Uterus (tissue), 4 donors: ENCODE measurements around the gene TRIO. TPM values are rescaled to one million over a fixed set of nuclear protein-coding genes. Genes with fewer than 3 reads are reported as not detected.

Experiments
- DNase-seq, 2 donors: peaks; one replicate each; pipeline ENCODE4 v3.0.0-alpha.2; 2019 to 2020
- H3K27ac ChIP-seq, 2 donors: fragments of 200-600 bp; sonication (generic); 1 replicate in 1 of 2; 2 replicates in 1 of 2; pipeline ENCODE4 v1.5.1; 2016 to 2018
- H3K27me3 ChIP-seq, 2 donors: fragments of 200-600 bp; sonication (generic); one replicate each; pipeline ENCODE4 v1.5.1; 2018 to 2019; ENCODE audit warnings: control low read depth in 1 of 2
- H3K36me3 ChIP-seq, 2 donors: fragments of 200-600 bp; sonication (generic); one replicate each; pipeline ENCODE4 v1.5.1; 2019; ENCODE audit warnings: control low read depth in 1 of 2
- H3K4me1 ChIP-seq, 2 donors: fragments of 200-600 bp; sonication (generic); one replicate each; pipeline ENCODE4 v1.5.1; 2018 to 2019; ENCODE audit warnings: control low read depth in 1 of 2
- H3K4me3 ChIP-seq, 2 donors: fragments of 200-600 bp; sonication (generic); 1 replicate in 1 of 2; 2 replicates in 1 of 2; pipeline ENCODE4 v1.5.1; 2018 to 2019; ENCODE audit warnings: mild to moderate bottlenecking in 1 of 2
- H3K9me3 ChIP-seq, 2 donors: fragments of 200-600 bp; sonication (generic); one replicate each; pipeline ENCODE4 v1.5.1; 2019; ENCODE audit warnings: control low read depth in 1 of 2
- POLR2A ChIP-seq, 2 donors: fragments of 450-650 bp; IDR thresholded peaks; one replicate each; pipeline ENCODE4 v1.6.1; 2016; ENCODE audit warnings: antibody characterized with exemption in 2 of 2, mild to moderate bottlenecking in 1 of 2, moderate library complexity in 1 of 2
- intact Hi-C: fragments of 100-400 bp; cut with DNase I; formaldehyde crosslinking; loops from one replicate; pipeline ENCODE4 v1.15.1; 2023; ENCODE audit warnings: low total_unique reads
- total RNA-seq, 4 donors: library from RNA; depleted of rRNA in 3 of 4; stranded (reverse); fragments of >200 nt in 3 of 4; gene quantifications; one replicate each; pipeline versions ENCODE4 v1.1.0 to v1.2.4, GENCODE V29; 2014 to 2023
- TF ChIP-seq, protein P1 (sequence below), 4 experiments: fragments of 200-600 bp in 2 of 4; fragments of 450-650 bp in 2 of 4; sonication (generic) in 2 of 4; IDR thresholded peaks; one replicate each; pipeline ENCODE4 v1.5.1; 2016 to 2019; ENCODE audit warnings: antibody characterized with exemption in 4 of 4, mild to moderate bottlenecking in 2 of 4, moderate library complexity in 1 of 4
- donor health status: DM: yes; HTN: yes; CAD: no.

Gene TRIO
- total RNA-seq, 4 donors from 2014 or later: 93.5 to 234 (median 207) TPM

DNA sequence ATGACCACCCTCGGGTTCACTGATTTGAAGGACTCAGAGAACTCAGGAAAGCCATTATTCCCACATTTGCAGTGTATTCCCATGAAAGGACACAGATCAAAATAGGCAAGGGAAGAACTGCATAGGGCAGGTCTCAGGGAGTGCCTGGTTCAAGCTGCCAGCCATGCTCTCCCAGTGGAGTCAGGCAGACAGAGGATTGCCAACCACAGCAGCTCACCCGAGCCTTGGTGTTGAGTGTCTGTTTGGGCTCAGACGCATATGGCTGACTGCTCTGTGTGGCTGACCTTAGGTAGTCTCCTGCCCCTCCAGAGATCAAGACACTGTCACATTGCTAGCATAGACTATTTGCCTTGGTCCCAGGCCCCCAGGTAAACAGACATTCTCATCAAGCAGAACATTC is 322.6 kb downstream of the TRIO start:
- no peaks in the 10 kb centered on the region for H3K36me3 ChIP-seq
- H3K9me3 ChIP-seq: no peaks in the 10 kb centered on the region
- no peak overlapping the region for H3K4me3 ChIP-seq
- intact Hi-C loops: no loop called here
- H3K4me1 ChIP-seq: no peaks in the 10 kb centered on the region
- no peak for TF ChIP-seq POLR2A (IDR thresholded peaks at IDR 0.05)
- TF ChIP-seq, protein P1, sequence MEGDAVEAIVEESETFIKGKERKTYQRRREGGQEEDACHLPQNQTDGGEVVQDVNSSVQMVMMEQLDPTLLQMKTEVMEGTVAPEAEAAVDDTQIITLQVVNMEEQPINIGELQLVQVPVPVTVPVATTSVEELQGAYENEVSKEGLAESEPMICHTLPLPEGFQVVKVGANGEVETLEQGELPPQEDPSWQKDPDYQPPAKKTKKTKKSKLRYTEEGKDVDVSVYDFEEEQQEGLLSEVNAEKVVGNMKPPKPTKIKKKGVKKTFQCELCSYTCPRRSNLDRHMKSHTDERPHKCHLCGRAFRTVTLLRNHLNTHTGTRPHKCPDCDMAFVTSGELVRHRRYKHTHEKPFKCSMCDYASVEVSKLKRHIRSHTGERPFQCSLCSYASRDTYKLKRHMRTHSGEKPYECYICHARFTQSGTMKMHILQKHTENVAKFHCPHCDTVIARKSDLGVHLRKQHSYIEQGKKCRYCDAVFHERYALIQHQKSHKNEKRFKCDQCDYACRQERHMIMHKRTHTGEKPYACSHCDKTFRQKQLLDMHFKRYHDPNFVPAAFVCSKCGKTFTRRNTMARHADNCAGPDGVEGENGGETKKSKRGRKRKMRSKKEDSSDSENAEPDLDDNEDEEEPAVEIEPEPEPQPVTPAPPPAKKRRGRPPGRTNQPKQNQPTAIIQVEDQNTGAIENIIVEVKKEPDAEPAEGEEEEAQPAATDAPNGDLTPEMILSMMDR (IDR thresholded peaks at IDR 0.05): no peak
- no peak for DNase-seq
- H3K27ac ChIP-seq: no peak overlapping the region
- no peaks in the 10 kb centered on the region for H3K27me3 ChIP-seq

DNA sequence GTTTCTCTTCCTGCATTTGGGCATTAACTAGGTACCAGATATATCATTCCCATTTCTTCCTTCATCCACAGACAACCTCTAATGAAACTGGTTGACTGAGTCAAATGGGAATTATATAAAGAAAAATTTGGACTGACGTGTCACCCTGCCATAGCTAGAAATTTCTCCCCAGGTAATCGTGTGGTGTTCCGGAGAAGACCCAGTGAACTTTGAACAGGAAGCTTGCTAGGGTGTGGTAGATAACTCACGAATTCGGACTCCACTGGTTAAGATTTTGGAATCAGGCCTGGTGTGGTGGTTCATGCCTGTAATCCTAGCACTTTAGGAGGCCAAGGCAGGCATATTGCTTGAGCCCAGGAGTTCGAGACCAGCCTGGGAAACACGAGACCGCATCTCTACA is 324.1 kb downstream of the TRIO start:
- intact Hi-C loops: no loop called here
- H3K27ac ChIP-seq: no peak overlapping the region
- H3K4me1 ChIP-seq: no peaks in the 10 kb centered on the region
- no peak overlapping the region for H3K4me3 ChIP-seq
- H3K27me3 ChIP-seq: no peaks in the 10 kb centered on the region
- no peaks in the 10 kb centered on the region for H3K36me3 ChIP-seq
- TF ChIP-seq POLR2A (IDR thresholded peaks at IDR 0.05): no peak
- TF ChIP-seq, protein P1 (IDR thresholded peaks at IDR 0.05): no peak
- H3K9me3 ChIP-seq: no peaks in the 10 kb centered on the region
- no peak for DNase-seq

DNA sequence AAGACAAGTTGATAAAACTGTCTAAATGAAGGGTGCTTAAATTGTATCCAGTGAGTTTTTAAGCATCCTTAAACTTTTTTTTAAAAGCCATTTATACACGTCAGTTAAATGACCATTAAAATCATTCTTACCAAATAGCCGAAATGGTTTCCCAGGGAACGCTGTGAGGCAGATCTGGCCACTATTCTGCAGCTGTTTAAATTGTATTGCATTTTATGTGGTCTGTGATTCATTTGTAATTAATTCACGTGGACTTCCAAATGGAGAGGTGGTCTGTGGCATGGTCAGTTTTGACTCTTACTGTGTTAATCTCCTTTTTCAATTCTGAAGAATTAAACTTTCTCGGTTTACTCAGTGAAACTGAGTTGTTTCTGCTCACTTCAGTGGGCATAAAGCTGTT is 324.7 kb downstream of the TRIO start:
- TF ChIP-seq POLR2A (IDR thresholded peaks at IDR 0.05): no peak
- TF ChIP-seq, protein P1 (IDR thresholded peaks at IDR 0.05): no peak
- no peaks in the 10 kb centered on the region for H3K4me1 ChIP-seq
- no peaks in the 10 kb centered on the region for H3K27me3 ChIP-seq
- no peak overlapping the region for H3K27ac ChIP-seq
- H3K36me3 ChIP-seq: no peaks in the 10 kb centered on the region
- no peak for DNase-seq
- intact Hi-C loops: no loop called here
- no peak overlapping the region for H3K4me3 ChIP-seq
- H3K9me3 ChIP-seq: no peaks in the 10 kb centered on the region

DNA sequence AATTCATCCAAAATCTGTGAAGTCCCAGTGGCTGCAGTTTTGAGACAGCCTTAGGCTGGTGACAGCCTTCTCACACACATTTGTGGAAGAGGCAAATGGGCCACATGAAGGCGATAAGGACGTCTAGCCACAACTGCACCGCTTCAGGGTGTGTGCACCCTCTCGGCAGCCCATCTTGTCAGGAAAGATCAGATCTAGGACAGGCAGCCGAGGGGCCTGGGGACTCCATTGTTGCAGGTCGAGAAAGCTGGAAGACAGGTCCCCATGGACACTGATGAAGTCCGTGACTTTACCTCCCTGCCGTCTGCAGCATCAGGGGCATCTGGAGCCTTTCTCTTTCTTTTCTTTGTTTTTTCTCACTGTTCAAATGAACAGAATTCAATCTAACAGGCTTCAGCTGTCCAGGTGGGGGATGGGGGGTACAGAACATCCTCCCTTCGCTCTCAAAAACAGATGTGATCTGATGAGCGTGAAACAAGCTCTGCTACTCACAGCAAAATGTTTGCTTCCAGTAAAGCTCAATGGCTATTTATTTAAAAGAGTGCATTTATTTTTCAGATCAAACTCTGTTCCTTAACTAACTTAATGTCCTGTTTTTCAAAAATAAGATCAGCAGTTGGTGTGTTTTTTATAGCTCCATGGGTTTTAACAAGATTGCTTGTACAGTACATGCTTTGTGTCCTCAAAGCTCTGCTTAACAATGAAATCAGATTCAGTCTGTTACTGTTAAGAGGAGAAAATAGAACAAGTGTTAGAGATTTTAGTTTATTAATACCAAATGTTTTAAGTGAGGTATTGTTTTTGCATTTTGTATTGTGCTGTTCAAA is 326.6 kb downstream of the TRIO start:
- DNase-seq: no peak
- TF ChIP-seq, protein P1 (IDR thresholded peaks at IDR 0.05): no peak
- no peak for TF ChIP-seq POLR2A (IDR thresholded peaks at IDR 0.05)
- Histone ChIP-seq H3K36me3 (no peaks in the 10 kb centered on the region), H3K27me3 (no peaks in the 10 kb centered on the region), H3K9me3 (no peaks in the 10 kb centered on the region), H3K27ac (no peak overlapping the region), H3K4me1 (no peaks in the 10 kb centered on the region), H3K4me3 (no peak overlapping the region)
- intact Hi-C loops: no loop called here

DNA sequence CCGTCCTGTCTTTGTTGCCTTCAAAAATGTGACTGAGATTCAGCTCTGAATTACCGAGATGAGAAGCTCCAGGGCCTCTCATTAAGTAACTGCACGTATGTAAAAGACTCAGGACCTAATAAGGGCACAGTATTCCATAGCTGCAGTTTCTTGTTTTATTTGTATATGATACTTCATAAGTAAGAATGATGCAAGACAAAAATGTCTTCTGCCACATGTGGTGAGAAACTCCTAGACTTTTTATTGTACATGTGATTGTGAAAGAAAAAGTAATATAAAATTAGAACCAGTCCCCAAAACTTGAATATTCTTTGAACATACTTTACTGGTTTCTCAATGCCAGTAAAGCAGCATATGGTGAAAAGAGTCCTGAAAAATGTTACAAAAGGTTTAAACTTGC is 328.4 kb downstream of the TRIO start:
- Histone ChIP-seq H3K4me3 (no peak overlapping the region), H3K4me1 (no peaks in the 10 kb centered on the region), H3K36me3 (no peaks in the 10 kb centered on the region), H3K9me3 (no peaks in the 10 kb centered on the region), H3K27ac (no peak overlapping the region), H3K27me3 (no peaks in the 10 kb centered on the region)
- no peak for DNase-seq
- intact Hi-C loops: no loop called here
- TF ChIP-seq, protein P1 (IDR thresholded peaks at IDR 0.05): no peak
- no peak for TF ChIP-seq POLR2A (IDR thresholded peaks at IDR 0.05)
